GM19467 (cell line): Measurements from ENCODE around the gene CFAP57.

Experiments used
- ATAC-seq: cut with Tn5 transposase; IDR thresholded peaks from one replicate; pipeline ENCODE4 v1.9.1; 2021; ENCODE audit warnings: mild to moderate bottlenecking, moderate library complexity; ENCODE audit not compliant: unreplicated experiment

Gene CFAP57

DNA sequence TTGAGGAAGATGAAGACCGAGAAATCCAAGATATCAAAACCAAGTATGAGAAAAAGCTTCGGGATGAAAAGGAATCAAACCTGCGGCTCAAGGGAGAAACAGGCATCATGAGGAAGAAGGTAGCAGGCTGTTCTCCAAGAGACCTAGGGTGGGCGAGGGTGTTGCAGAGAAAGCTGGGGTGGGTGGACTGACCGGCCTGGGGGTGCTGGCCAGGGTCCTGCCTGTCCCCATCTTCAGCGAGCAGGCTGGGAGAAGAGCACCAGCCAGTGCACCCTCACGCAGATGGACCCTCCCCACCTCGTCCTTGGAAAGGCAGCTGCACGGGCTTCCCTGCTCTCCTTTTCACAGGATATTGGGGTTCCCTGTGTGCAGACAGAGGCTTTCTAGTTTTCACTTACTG, 50.7 kb downstream of the CFAP57 start:
- ATAC-seq: no peak

DNA sequence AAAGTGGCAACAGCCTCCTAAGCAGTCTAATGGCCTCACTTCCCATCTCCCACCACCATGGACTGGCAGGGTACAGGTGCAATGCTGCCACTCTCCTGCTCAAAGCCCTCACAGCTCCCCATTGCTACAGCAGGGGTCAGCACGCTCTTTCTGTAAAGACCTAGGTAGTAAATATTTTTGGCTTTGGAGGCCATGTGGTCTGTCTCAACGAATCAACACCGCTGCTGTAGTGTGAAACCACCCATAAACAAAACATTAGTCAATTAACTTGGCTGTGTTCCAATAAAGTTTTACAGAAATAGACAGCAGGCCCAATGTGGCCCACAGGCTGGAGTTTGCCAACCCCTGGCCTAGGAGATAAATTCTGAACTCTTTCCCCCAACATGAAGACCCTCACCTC, 53.0 kb downstream of the CFAP57 start:
- no peak for ATAC-seq

DNA sequence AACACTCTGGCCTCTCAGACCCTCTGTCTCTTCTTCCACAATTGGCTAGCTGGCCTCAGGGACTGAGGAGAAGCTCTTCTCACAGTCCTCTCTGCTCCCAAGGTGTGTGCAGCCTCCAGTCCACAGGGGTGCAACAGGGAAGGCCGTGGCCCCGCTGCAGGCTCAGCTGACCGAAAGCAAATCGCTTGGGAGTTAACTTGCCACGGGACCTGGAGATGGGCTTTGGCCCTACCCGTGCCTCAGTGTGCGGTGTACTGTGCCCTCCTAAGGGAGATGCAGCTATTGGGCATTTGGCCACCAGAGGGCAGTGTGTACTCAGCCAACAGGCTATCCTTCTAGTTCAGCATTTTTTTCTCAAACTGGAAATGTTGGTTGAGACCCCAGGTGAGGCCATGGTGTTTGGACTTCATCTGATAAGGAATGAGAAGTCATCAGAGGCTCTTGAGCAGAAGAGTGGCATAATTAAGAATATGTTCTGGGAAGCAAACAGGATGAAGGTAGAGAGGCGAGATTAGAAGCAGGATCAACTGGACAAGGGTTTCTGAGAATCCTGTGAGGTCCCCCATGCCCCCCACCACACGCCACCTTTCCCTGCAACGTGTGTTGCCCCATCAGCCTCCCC, 55.1 kb downstream of the CFAP57 start:
- no peak for ATAC-seq

DNA sequence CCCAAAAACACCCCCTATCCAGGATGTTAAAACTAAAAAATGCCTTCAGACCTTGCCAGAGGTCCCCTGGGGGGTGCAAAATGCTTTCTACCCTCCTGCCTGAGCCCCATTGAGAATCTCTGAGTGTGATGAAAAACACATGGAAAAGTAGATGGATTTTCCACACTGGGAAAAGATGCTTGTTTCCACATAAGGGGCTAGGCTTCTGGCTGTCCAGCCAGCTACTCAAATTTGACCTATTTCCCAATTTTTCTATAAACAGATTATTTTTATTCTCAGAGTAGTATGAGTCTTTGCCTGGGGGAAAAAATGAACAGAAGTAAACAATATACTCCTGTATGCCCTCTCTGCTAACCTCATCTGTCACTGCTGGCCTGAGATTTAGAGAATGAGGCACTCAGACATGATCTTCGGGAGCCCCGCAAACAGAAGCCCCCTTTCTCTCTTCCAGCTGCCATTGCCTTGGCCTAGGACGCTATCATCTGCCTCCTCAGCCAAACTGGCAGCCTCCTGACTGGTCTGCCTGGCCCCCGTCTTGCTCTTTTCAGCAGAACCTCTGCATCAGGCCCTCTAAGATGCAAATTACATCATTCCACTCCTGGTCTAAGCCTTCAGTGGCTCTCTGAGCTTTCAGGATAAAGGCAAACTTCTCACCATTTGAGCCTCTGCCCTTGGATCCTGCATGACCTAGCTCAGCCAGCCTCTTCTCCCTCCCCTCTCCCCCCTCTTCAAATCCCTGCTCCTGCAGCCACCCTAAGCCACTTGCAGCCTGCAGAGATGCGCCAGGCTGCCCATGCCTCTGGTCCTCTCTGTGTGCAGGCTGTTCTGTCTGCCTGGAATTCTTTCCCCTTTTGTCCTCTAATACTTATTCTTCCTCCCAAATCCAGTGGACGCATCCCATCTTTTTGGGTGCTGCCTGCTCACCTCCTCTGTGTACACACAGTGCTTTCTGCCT, 58.0 kb downstream of the CFAP57 start:
- no peak for ATAC-seq

DNA sequence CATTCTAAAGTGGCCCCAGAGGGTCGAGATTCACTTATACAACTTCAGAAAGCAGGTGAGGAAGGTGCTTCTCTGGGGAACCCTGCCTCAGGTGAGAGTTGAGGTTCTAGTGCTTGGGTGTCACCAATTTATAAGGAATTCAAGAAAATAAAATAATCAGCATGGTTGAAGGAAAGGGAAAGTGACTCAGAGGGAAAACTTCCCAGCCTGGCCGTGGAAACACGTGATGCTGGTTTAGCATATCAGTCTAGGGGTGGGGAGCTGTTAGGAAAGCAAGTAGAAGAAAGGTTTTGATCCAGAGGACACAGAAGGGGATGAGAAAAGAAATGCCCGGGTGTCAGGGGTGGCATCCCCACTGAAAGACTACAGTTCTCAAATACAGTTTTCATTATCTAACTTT, 59.9 kb downstream of the CFAP57 start:
- no peak for ATAC-seq

DNA sequence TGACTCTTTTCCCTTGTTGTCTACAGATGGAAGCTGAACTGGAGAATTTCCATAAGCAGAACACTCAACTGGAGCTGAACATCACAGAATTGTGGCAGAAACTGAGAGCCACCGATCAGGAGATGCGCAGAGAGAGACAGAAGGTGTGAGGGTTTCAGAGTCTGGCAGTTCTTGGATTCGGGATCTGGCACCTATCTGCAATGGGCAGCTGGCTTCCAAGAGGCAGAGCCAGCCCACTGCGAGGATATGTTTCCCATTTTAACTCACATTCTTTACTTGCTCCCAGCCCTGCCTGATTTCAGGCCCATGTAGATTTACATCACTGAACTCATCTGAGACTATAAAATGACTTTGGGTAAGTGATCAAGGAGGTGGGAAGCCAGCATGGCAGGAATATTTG, 60.4 kb downstream of the CFAP57 start:
- no peak for ATAC-seq

DNA sequence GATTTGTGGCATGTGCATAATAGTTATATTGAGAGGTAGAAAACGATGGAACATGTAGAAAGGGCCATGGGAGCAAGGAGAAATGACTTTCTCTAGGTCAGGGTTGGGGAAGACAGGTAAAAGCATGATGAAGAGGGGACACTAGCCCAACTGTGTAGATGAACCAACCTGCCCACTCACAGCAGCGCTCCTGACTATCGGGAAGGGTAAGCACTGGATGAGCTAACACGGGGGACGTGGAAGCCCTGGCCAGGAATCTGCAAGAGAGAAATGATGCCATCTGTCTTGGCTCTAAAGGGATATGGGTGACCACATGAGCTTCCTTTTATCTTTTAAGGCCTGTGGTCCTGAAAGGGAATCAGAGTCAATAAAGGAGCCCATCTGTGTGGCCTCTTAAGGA, 61.5 kb downstream of the CFAP57 start:
- no peak for ATAC-seq

DNA sequence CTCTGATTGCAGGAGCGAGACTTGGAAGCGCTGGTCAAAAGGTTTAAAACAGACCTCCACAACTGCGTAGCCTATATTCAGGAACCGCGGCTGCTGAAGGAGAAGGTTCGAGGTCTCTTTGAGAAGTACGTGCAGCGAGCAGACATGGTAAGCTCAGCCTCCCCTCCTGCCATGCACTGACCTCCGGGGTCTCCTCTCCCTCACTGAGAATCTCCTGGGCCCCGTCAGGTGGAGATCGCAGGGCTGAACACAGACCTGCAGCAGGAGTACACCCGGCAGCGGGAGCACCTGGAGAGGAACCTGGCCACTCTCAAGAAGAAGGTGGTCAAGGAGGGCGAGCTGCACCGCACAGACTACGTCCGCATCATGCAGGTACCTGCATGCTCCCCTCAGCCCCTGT, 62.1 kb downstream of the CFAP57 start:
- no peak for ATAC-seq

DNA sequence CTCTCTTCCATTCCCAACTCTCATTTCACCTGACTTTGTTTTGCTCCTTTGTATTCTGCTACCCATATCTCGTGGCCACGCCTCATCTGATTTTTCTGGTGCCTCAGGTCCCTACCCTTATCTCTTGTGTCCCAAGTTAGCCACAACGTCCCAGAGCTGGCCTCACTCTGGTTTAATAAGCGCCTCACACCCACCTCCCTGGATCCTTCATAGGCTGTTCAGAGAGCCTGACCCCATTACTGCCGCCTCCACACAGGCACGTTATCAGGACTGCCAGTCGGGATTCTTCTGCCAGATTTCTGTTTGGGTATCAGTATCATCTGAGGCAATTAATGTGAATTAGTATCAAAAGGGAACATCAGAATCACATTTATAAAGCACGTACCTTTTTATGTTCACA, 62.9 kb downstream of the CFAP57 start:
- ATAC-seq: no peak

DNA sequence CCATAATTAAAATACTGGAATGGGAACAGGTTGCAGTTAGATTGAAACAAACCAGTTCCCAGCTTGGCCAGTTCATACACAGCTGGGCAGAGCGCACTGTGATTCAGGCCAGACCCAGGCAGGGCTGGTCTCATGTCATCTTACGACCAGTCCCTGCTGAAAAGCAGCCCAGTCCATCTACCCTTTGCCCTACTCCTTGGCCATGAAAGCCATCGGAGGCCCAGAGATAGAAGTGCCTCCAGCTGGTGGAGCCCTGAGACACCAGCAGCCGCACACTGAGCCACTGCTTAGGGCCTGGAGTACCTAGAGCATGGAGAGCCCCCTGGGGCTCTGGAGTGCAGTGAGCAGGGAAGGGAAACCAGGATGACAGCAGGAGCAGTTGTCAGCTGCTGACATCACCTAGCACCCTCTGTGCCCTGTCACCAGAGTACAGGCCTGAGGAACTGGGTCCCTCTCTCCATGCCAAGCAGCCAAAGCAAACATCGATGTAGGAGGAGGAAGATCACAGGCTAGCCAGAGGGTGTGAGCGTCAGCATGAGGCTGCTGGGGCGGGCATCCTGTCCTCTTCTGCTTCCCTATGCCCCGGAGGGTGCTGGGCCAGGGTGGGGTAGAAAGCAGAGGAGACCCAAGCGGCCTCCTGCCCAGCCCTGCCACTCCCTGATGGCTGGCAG, 63.5 kb downstream of the CFAP57 start:
- ATAC-seq: no peak

DNA sequence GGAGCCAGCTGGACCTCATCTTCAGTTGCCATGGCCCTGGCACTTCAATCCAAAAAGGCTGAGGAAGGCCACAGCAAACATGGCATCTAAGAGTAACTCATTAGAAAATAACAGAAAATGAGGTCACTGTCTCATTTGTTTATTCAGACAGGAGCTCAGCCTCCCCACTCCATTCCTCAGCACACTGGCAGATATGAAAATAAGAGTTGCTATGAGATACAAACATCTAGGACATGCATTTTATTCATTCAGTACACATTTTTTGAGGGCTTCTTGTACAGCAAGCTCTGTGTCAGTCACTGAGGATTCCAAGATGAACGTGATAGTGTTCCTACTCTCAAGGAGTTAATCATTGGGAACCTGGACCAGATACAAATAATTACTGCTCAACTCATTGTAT, 65.0 kb downstream of the CFAP57 start:
- ATAC-seq: no peak

DNA sequence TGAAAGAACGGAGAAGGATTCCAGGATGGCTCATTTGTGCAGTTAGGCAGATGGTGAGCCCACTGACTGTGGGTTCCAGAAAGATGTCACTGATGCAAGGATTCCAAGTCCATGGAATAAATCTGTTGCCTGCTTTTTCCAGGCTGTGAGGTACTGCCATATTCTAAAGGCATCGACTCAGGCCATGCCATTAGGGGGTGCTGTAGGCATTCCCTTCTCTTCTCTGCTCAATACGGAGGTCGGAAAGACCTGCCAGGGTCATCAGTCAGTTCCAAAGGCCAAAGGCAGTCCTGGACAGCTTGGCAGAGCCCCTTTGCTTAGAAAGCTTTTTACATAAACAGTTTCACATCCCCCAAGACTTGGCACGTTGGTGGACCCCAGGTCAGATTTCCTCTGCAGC, 66.0 kb downstream of the CFAP57 start:
- ATAC-seq: no peak

DNA sequence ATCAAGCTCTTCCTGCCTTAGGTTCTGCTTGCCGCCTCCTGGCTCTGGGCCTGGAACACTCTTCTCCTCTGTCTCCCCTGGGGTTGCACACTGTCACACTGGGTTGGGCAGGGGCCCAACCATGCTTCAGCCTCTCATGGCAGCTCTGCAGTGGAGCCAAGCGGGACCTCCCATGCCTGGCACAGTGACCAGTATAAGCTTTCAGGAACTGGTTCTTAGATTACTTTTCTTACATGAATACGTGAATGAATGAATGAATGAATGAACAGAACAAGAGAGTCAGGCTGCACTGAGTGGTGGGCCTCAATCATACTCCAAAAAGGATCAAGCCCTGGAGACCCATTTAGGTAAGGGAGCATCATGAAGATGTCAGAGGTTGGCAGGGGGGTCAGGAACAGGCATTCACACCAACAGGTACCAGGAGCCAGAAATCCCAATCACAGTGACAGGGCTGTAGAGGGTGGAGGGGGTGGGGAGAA, 66.9 kb downstream of the CFAP57 start:
- ATAC-seq: no peak

DNA sequence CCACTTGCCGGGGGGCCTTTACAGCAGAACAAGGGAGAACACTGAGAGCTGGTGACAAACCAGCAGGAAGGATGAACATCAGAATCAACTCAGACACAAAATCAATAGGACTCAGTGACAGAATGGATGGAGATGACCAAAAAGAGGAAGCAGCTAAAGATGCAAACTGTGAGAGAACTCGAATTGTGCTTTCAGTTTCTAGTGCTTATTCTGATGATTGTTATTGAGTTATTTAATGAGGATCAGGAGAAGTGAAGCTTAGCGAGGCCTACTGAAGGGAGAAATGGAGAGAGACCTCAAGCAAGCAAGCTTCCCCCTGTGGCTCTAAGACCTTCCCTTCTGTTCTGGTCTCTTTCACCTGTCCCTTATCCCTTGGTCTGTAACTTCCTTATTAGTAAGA, 67.4 kb downstream of the CFAP57 start:
- ATAC-seq: no peak

DNA sequence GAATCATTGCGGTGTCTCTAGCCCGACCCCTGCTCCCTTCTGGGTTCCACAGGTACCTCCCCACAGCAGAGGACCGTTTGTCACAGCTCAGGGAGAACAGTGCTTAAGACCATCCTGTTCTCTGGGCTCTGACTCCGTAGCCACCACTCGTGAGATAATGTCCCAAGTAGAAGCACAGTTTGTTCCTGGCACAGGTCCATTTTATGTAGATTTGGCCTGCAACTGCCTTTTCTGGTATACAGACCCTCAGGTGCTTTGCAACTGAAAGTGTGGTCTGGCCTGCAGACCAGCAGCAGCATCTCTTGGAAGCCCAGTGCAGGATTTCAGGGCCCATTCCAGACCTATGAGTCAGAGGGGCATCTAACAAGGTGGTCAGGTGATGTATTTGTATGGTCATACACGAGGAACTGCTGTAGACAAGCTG, 69.3 kb downstream of the CFAP57 start:
- ATAC-seq: no peak

DNA sequence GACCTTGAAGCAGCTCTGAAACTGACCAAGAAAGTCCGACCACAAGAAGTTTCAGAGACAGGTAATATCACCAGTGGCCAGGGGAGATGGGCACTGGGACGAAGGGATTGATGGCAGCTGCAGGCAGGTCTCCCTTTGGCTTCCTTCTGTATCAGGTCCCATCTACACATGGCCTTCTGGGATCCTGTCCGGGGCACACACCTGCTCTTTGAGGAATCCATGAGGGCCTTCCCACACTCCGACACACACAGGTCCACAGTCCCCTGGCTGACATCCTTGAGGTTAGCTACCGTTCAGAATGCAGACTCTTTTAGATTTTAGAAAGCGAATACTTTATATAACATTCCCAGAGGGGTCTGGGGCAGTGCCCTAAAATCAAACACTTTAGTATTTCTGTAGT, 71.2 kb downstream of the CFAP57 start:
- no peak for ATAC-seq

DNA sequence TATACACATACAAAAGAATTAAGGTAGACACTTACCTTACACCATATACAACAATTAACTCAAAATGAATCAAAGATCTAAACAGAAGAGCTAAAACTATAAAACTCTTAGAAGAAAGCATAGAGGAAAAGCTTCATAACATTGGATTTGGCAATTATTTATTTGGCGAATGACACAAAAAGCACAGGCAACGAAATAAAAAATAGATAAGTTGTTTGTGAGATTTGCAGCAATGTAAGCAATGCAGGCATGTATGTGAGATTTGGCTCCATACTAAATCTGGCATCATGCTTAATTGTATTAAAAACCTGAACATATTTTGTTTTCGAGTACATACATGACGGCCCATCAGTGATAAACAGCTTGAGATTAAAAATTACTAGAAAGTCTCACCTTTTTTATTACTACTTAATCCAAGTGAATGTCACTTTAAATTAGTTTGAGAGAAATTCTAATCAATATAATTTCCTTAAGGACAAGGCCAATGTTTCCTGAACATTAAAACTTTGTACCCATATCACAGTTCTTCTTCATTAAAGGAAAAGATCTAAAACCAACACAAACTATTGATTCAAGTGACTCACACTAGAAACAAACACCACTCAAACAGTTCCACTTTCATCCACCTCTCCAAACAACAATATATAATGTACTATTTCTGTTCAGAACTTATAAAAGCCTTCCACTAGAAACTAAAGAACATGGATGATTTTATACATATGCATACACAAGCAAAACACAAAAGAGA, 74.5 kb downstream of the CFAP57 start:
- no peak for ATAC-seq

DNA sequence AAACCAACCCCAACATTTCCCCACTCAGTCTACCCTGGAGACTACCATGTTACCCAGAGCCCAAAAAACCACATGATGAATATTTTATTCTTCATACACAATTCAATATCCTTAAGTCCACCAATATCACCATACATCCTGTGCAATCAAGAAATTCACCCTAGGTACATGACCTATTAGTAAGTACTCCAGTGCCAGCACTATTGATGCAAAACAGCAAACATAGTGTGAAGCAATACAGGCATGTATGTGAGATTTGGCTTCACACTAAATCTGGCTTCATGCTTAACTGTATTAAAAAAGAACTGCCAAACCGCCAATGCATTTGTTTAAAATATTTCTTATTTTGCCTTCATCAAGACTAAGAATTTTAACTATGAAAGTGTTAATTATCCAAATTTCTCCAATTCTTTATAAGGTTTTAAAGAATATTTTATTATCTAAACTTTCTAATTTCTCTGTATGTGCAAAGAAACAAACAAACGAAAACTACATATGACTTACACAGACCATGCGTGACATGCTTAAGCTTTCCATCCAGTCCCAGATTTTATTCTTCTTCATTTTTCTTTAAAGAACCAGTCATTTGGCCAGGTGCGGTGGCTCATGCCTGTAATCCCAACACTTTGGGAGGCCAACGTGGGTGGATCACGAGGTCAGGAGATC, 75.3 kb downstream of the CFAP57 start:
- ATAC-seq: no peak

DNA sequence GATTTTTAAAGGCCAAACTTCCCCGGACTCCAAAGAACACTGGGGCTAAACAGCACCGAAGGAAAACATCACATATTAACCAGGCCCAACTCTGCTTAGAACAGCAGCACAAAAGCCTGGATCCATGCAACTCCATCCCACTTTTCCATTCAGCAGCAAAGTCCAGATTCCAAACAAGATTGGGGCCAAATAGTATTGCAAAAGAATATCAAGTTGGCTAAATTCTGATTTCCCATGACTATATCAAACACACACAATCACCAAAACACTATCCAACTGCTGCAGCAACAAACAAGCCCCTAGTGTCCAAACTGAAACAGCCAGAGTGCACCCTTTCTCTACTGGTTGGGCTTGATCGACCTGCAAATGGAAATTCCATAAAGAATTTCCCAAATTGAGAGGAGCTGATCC, 78.2 kb downstream of the CFAP57 start:
- ATAC-seq: no peak

DNA sequence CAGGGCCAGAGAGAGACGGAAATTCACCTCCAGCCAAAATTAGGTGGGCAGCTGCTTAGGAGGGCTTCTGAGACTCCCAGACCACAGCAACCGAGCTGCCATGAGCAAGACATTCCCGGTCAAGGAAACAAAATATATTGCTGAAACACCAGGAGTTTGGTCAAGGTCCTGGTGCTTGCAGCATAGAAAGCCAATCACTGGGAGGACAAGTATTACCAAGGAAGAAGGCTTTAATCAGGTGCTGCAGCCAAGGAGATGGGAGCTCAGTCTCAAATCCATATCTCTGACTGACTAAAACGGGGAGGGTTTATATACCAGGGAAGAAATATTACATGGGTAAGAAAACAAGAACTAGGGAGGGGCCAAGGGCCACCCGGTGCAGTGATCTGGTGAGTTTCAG, 78.9 kb downstream of the CFAP57 start:
- ATAC-seq: no peak

DNA sequence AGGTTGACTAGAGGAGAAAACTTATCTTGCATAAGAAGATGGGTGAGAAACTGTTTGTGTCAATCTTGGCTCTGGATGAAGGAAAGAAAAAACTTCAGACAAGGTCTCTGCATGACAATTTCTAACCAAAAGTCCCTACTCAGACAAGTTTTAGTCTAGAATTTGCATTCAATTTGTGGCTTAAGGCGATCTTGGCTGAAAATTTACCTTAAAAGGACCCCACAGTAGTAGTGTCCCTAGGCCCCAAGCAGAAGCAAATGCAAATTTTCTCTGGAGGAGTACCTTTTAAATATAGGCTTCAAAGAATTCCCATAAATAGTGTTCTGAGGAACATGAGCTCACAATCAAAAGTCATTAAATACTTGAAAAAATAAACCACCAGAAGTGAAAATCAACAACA, 80.1 kb downstream of the CFAP57 start:
- ATAC-seq: no peak
